CD14-positive monocyte (primary cell): ENCODE results near the gene ALKBH6. TPM values are rescaled to one million over a fixed set of nuclear protein-coding genes. Genes with fewer than 3 reads are reported as not detected.

ENCODE experiments used
- DNase-seq, 3 donors: peaks; one replicate each; pipeline ENCODE4 v3.0.0-alpha.2; 2011 to 2022
- H2AFZ ChIP-seq: 2 replicates; pipeline ENCODE4 v1.6.0; 2012; ENCODE audit warnings: mild to moderate bottlenecking, low read depth, low read length, inconsistent platforms; ENCODE audit not compliant: insufficient read depth, poor library complexity, severe bottlenecking
- H3K27ac ChIP-seq, 2 donors: 1 replicate in 1 of 2; 2 replicates in 1 of 2; pipeline ENCODE4 v1.5.1; 2012 to 2013; ENCODE audit warnings: low read length in 2 of 2, control low read depth in 1 of 2, inconsistent platforms in 1 of 2, low read depth in 1 of 2, mild to moderate bottlenecking in 1 of 2
- H3K27me3 ChIP-seq, 2 donors: one replicate each; pipeline versions ENCODE4 v1.6.0 to v1.6.1; 2011 to 2013; ENCODE audit warnings: low read length in 2 of 2; ENCODE audit not compliant: control insufficient read depth in 2 of 2, insufficient read depth in 2 of 2
- H3K36me3 ChIP-seq, 2 donors: replicated peaks in 1 of 2; 1 replicate in 1 of 2; 2 replicates in 1 of 2; pipeline versions ENCODE4 v1.5.1 to v1.6.1; 2012 to 2013; ENCODE audit warnings: low read length in 2 of 2, control low read depth in 1 of 2, inconsistent platforms in 1 of 2, mild to moderate bottlenecking in 1 of 2; ENCODE audit not compliant: insufficient read depth in 2 of 2, control insufficient read depth in 1 of 2
- H3K4me1 ChIP-seq, 2 donors: 1 replicate in 1 of 2; 2 replicates in 1 of 2; pipeline versions ENCODE4 v1.5.1 to v1.6.1; 2012 to 2013; ENCODE audit warnings: low read length in 2 of 2, control low read depth in 1 of 2, inconsistent platforms in 1 of 2, mild to moderate bottlenecking in 1 of 2, moderate library complexity in 1 of 2; ENCODE audit not compliant: insufficient read depth in 2 of 2, control insufficient read depth in 1 of 2
- H3K4me2 ChIP-seq: replicated peaks from 2 replicates; pipeline ENCODE3; 2012; ENCODE audit warnings: low read length, moderate library complexity, mild to moderate bottlenecking; ENCODE audit not compliant: poor library complexity, severe bottlenecking; ENCODE audit errors: extremely low read depth
- H3K4me3 ChIP-seq, 3 experiments: fragments of 200-600 bp in 1 of 3; sonication (generic) in 1 of 3; replicated peaks in 1 of 3; 1 replicate in 2 of 3; 2 replicates in 1 of 3; pipeline ENCODE4 v1.5.1; 2011 to 2013; ENCODE audit warnings: low read length in 3 of 3, mild to moderate bottlenecking in 3 of 3, control low read depth in 2 of 3, low read depth in 2 of 3, inconsistent platforms in 1 of 3, moderate library complexity in 1 of 3
- H3K79me2 ChIP-seq: 2 replicates; pipeline ENCODE4 v1.6.0; 2012; ENCODE audit warnings: mild to moderate bottlenecking, control low read depth, inconsistent platforms, low read length, moderate library complexity; ENCODE audit not compliant: insufficient read depth
- H3K9ac ChIP-seq: 2 replicates; pipeline ENCODE4 v1.6.0; 2017; ENCODE audit warnings: low read length, mild to moderate bottlenecking; ENCODE audit not compliant: insufficient read depth, poor library complexity, severe bottlenecking
- H3K9me3 ChIP-seq, 2 donors: replicated peaks in 1 of 2; 1 replicate in 1 of 2; 2 replicates in 1 of 2; pipeline versions ENCODE4 v1.5.1 to v1.6.1; 2012 to 2013; ENCODE audit warnings: low read length in 2 of 2, control low read depth in 1 of 2; ENCODE audit not compliant: control insufficient read depth in 1 of 2, insufficient read depth in 1 of 2
- H4K20me1 ChIP-seq: 2 replicates; pipeline ENCODE4 v1.6.0; 2012; ENCODE audit warnings: mild to moderate bottlenecking, low read length, control low read depth, moderate library complexity; ENCODE audit not compliant: insufficient read depth
- H3K27ac Mint-ChIP-seq, 7 donors: one replicate each; pipeline ENCODE4 v1.8.0; 2020; ENCODE audit warnings: mild to moderate bottlenecking in 7 of 7, mixed read lengths in 7 of 7, moderate library complexity in 6 of 7, inconsistent platforms in 2 of 7
- H3K27me3 Mint-ChIP-seq, 3 donors: one replicate each; pipeline ENCODE4 v1.8.0; 2021 to 2022; ENCODE audit warnings: low read depth in 3 of 3, mild to moderate bottlenecking in 3 of 3, mixed read lengths in 3 of 3, moderate library complexity in 3 of 3, inconsistent platforms in 1 of 3
- H3K36me3 Mint-ChIP-seq, 2 donors: one replicate each; pipeline ENCODE4 v1.8.0; 2020; ENCODE audit warnings: mixed read lengths in 2 of 2, inconsistent platforms in 1 of 2, mild to moderate bottlenecking in 1 of 2
- H3K4me1 Mint-ChIP-seq: one replicate; pipeline ENCODE4 v1.8.0; 2020; ENCODE audit warnings: mild to moderate bottlenecking, mixed read lengths
- H3K4me3 Mint-ChIP-seq, 2 donors: one replicate each; pipeline ENCODE4 v1.8.0; 2020; ENCODE audit warnings: mild to moderate bottlenecking in 2 of 2, mixed read lengths in 2 of 2, moderate library complexity in 1 of 2
- H3K9me3 Mint-ChIP-seq, 7 donors: one replicate each; pipeline ENCODE4 v1.8.0; 2020 to 2022; ENCODE audit warnings: mixed read lengths in 7 of 7, mild to moderate bottlenecking in 6 of 7, moderate library complexity in 6 of 7, inconsistent platforms in 2 of 7
- CTCF ChIP-seq: fragments of 200-600 bp; IDR thresholded peaks from one replicate; pipeline ENCODE4 v1.8.0; 2022; ENCODE audit warnings: antibody characterized with exemption, mild to moderate bottlenecking
- WGBS: methylation state at CpG from one replicate; pipeline ENCODE4 v1.1.5; 2013; ENCODE audit warnings: missing lambda C conversion rate; ENCODE audit not compliant: insufficient coverage; 5-methylcytosine and 5-hydroxymethylcytosine counted together
- intact Hi-C, 2 donors: fragments of 100-400 bp; cut with micrococcal nuclease; formaldehyde crosslinking; loops; one replicate each; pipeline versions ENCODE4 v1.15.0 to v1.15.1; 2023
- polyA plus RNA-seq, 3 donors: library from polyadenylated mRNA; depleted of rRNA in 1 of 3; unstranded in 2 of 3; stranded (reverse) in 1 of 3; fragments of 300-500 nt in 2 of 3; fragments of >200 nt in 1 of 3; fragmentation: Illumina TruSeq in 2 of 3; gene quantifications; 1 replicate in 2 of 3; 2 replicates in 1 of 3; pipeline ENCODE4 v1.2.3, GENCODE V29; 2012 to 2021

Gene ALKBH6
- polyA plus RNA-seq, 3 donors, result 13.1 to 29.3 (median 16.1) TPM

- Histone ChIP-seq H3K79me2 (peaks cover under 1% of the 10 kb centered on the region), H3K9ac (no peak overlapping the region), H3K27ac (no peak overlapping the region), H3K27me3 (peaks cover 0 to 3% of the 10 kb centered on the region in 2 donors), H3K4me2 (no peak overlapping the region), H3K9me3 (no peaks in the 10 kb centered on the region), H4K20me1 (no peaks in the 10 kb centered on the region), H3K4me3 (no peak overlapping the region), H3K36me3 (no peaks in the 10 kb centered on the region), H3K4me1 (peaks cover 25 to 26% of the 10 kb centered on the region in 2 donors), H2AFZ (no peak overlapping the region)
- TF ChIP-seq CTCF, result no peak
- Mint-ChIP-seq H3K9me3 (peaks cover 3 to 11% (median 7%) of the 10 kb centered on the region in 7 donors), H3K27me3 (peaks cover 4 to 21% (median 20%) of the 10 kb centered on the region in 3 donors), H3K36me3 (no peaks in the 10 kb centered on the region), H3K4me3 (no peak overlapping the region), H3K27ac (peak overlapping the region in 2 of 7 donors; percentile 11 to 37), H3K4me1 (peaks cover 23% of the 10 kb centered on the region)
- 100% methylated on average over 1 of the region's 4 CpGs for WGBS
- DNase-seq, result no peak
- intact Hi-C loops, result no loop called here
Measured at GRCh38 chr19:35990156-35990555, 23.9 kb downstream of the ALKBH6 start.

GRCh38 chr19:35988824-35989223 is 25.2 kb downstream of the ALKBH6 start:
- no peaks in the 10 kb centered on the region for H4K20me1 ChIP-seq
- no peaks in the 10 kb centered on the region for H3K36me3 ChIP-seq
- H3K9ac ChIP-seq, result no peak overlapping the region
- intact Hi-C loops, result no loop called here
- no peaks in the 10 kb centered on the region for H3K79me2 ChIP-seq
- H3K9me3 ChIP-seq, result no peaks in the 10 kb centered on the region
- no peak for DNase-seq
- peaks cover 3 to 11% (median 7%) of the 10 kb centered on the region in 7 donors for H3K9me3 Mint-ChIP-seq
- no peaks in the 10 kb centered on the region for H3K36me3 Mint-ChIP-seq
- WGBS, result 100% methylated on average over 1 of the region's 3 CpGs
- peaks cover 14 to 17% of the 10 kb centered on the region in 2 donors for H3K4me1 ChIP-seq
- peaks cover 0 to 3% of the 10 kb centered on the region in 2 donors for H3K27me3 ChIP-seq
- no peak overlapping the region for H3K4me3 Mint-ChIP-seq
- H3K4me1 Mint-ChIP-seq, result peaks cover 17% of the 10 kb centered on the region
- no peak overlapping the region for H3K4me3 ChIP-seq
- H3K27ac Mint-ChIP-seq, result peak overlapping the region in 1 of 7 donors; percentile 53
- no peak for TF ChIP-seq CTCF
- no peak overlapping the region for H3K4me2 ChIP-seq
- no peak overlapping the region for H3K27ac ChIP-seq
- H3K27me3 Mint-ChIP-seq, result peaks cover 6 to 28% (median 24%) of the 10 kb centered on the region in 3 donors
- no peak overlapping the region for H2AFZ ChIP-seq
